SK-N-SH treated with all-trans-retinoic acid at 6 μM for 48 hours (cell line): Measurements from ENCODE around the gene SAMD15.

Experiments used
- CREB5 ChIP-seq: fragments of 250-450 bp; sonication (Bioruptor Pico); IDR thresholded peaks from 2 replicates; pipeline ENCODE4 v1.5.1; 2020; ENCODE audit warnings: low read depth, mild to moderate bottlenecking, moderate library complexity
- ESRRG ChIP-seq: fragments of 250-450 bp; sonication (Bioruptor Pico); IDR thresholded peaks from 2 replicates; pipeline ENCODE4 v1.6.1; 2021; ENCODE audit warnings: mild to moderate bottlenecking
- GLIS3 ChIP-seq: fragments of 250-450 bp; sonication (Bioruptor Pico); IDR thresholded peaks from 2 replicates; pipeline ENCODE4 v1.5.0; 2020; ENCODE audit warnings: mild to moderate bottlenecking, moderate library complexity
- ISL1 ChIP-seq: fragments of 250-450 bp; sonication (Bioruptor Pico); IDR thresholded peaks from 2 replicates; pipeline ENCODE4 v2.1.2; 2022; ENCODE audit warnings: mild to moderate bottlenecking, moderate library complexity
- RARB ChIP-seq: fragments of 250-450 bp; sonication (Bioruptor Pico); IDR thresholded peaks from 2 replicates; pipeline ENCODE4 v1.8.0; 2021; ENCODE audit warnings: mild to moderate bottlenecking, moderate library complexity
- ZC3H10 ChIP-seq: fragments of 250-450 bp; sonication (Bioruptor Pico); IDR thresholded peaks from 2 replicates; pipeline ENCODE4 v1.5.1; 2021; ENCODE audit warnings: mild to moderate bottlenecking, moderate library complexity
- ZFP3 ChIP-seq: fragments of 250-450 bp; sonication (Bioruptor Pico); IDR thresholded peaks from 2 replicates; pipeline ENCODE4 v1.5.0; 2020; ENCODE audit warnings: mild to moderate bottlenecking, moderate library complexity
- ZFP30 ChIP-seq: fragments of 450-650 bp; formaldehyde crosslinking; IDR thresholded peaks from 2 replicates; pipeline ENCODE4 v1.5.0; 2022; ENCODE audit warnings: mild to moderate bottlenecking, moderate library complexity
- ZNF8 ChIP-seq: fragments of 450-650 bp; formaldehyde crosslinking; IDR thresholded peaks from 2 replicates; pipeline ENCODE4 v1.5.0; 2020; ENCODE audit warnings: mild to moderate bottlenecking, moderate library complexity

DNA sequence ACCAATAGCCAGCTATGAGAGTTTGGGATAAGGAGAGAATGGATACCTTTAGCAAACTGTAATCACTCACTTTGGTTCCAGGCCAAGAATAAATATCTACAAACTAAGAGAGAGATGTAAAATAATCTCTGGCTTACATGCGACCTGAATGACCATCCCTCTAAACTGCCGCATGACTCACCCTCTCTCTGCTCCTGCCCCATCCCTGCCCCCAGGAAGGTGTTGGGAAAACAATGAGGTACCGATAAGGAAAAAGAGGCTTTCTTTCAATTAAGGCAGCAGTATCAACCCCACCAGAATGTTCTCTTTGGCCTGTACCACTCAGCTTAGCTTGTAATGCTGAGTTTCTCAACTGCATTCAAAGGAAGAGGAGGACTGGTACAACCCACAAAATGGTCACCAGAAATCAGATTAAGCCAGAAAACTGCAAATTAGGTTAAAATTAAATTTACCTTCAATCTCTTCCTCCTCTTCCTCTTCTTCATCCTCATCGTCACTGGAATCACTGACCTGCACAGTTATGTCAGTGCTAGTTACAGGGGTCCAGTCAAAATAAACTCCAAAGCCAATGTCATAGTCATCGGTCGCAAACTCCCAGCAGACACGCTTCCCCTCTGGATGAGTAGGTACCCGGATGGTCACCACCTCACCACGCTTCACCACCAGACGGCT lies 34.3 kb upstream of the SAMD15 start:
- no peak for TF ChIP-seq RARB (CRISPR knock-in tag)
- TF ChIP-seq ZNF8 (CRISPR knock-in tag), result no peak
- no peak for TF ChIP-seq ZC3H10
- no peak for TF ChIP-seq ISL1
- TF ChIP-seq ZFP30, result no peak
- no peak for TF ChIP-seq ZFP3 (CRISPR knock-in tag)
- TF ChIP-seq GLIS3, result no peak
- TF ChIP-seq CREB5 (CRISPR knock-in tag), result no peak
- TF ChIP-seq ESRRG (CRISPR knock-in tag), result no peak
